SK-MEL-5 (cell line): Measurements from ENCODE around the gene S100A13. TPM values are rescaled to one million over a fixed set of nuclear protein-coding genes. Genes with fewer than 3 reads are reported as not detected.

ENCODE experiments used
- DNase-seq: peaks from one replicate; pipeline ENCODE4 v3.0.0-alpha.2; 2016; ENCODE audit warnings: low read depth, low spot score
- in situ Hi-C: cut with HindIII; loops from 2 replicates; pipeline ENCODE4 v1.10.0; 2016; ENCODE audit warnings: low sequenced_read_pairs, high pct_unique_total_duplicates, low pct_unique_long_range_greater_than_20kb
- total RNA-seq: library from RNA; depleted of rRNA; stranded (reverse); fragments of >200 nt; shearing (Covaris generic); gene quantifications from 2 replicates; pipeline ENCODE4 v1.2.3, GENCODE V29; 2014

S100A13 gene
- total RNA-seq, 1 experiment from 2014 or later, result 247 TPM

DNA sequence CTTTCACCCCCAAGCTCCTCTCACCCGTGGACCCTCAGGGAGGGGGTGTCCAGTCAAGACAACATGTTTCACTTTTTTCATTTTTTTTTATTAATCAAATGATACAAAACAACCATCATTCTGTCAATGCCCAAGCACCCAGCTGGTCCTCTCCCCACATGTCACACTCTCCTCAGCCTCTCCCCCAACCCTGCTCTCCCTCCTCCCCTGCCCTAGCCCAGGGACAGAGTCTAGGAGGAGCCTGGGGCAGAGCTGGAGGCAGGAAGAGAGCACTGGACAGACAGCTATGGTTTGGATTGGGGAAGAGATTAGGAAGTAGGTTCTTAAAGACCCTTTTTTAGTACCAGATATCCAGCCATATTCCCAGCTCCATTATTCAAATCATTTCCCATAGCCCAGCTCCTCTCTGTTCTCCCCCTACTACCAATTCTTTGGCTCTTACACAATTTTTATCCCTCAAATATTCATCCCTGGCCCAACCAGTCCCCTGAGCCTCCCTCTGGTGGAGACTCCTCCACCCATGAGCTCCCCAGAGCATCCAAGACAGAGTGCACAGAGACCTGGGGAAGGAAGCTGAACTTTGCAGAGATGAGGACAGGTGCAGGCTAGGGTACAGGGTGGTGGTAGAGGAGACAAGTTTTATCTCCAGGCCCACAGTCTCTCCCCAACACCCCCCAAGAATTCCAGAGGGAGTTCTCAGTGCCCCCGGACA is 13.0 kb downstream of the S100A13 start:
- no peak for DNase-seq
- in situ Hi-C loops, result no loop called here

DNA sequence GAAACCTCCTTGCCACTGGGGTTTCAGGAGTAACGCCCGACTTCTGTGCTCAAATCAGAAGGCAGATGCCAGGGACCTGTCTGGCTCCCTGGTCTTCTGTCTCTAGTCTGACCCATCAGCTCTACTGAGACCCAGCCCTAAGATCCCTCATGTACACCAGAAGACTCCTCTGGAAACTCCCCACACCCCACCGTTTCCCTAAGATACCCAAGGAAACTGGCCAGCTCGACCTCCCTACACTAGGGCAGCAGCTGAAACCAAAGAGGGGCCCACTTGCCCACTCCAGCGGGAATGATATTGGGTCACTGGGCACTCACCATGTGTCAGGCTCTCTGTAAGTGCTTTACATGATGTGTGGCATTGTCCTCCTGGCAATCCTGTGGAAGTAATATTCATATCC is 13.9 kb downstream of the S100A13 start:
- DNase-seq, result no peak
- in situ Hi-C loops, result no loop called here

DNA sequence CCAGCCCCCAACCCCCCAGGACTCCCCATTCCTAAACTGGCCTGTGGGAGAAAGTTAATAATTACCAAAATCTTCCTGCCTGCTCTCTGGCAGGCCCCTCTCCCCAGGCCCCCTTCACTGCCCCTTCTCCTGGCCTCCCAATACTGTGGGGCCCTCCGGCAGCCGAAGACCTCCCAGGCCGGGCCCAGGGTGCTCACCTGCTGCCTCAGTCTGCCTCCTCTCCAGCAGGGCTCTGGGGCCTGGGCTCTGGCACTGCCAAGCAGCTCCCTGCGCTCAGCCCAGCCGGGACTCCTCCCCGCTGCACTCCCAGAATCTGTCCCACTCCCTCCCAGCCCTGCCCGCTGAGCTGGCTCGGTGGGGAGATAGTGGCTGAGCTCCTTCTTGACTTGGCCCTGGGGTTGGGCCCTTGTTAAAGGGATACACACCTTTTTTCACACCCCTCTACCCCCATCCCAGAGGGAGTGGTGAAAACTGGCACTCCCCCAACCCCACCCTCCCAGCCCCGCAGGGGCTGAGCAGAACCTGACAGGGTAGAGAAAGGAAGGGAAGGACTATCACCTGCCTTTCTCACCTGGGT is 14.5 kb downstream of the S100A13 start, which contains the start of gene S100A16:
Gene S100A16, minus strand, starts transcription at position 383 of the 577 bp plus-strand sequence. CDS start 4,986 bp downstream, outside the sequence.
- no peak for DNase-seq

DNA sequence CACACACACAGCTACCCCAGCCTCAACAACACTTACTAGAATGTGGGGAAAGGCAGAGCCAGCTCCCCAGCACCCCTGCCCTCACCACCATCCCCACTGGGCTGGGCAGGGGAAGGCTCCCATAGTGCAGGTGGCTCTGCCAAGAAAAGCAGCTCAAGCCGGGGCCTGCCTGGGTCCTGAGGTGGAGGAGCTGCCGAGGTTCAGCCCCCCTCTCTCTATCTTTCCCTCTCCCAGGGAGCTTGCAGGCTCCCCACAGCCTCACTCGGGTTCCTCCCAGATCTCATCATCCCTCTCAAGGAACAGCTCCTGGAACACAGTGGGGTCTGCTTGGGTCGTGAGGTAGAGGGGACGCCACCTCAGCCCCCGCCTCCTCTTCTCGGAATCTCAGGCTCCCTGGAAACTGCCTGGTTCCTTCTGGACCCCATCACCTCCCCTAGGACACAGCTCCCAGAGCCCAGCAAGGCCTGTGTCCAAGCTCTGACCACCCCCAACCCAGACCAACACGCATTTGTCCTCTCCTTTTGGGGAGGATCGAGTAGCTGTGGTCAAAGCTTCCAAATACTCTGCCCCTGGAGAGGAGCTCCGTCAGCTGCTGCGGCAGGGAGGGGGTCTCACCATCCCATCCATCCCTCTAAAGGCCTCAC is 15.1 kb downstream of the S100A13 start:
- no peak for DNase-seq
- in situ Hi-C loops, result no loop called here

More for the DNA sequence above, 14.5 kb downstream of the S100A13 start, which contains the start of gene S100A16:
- in situ Hi-C loops, result no loop called here

DNA sequence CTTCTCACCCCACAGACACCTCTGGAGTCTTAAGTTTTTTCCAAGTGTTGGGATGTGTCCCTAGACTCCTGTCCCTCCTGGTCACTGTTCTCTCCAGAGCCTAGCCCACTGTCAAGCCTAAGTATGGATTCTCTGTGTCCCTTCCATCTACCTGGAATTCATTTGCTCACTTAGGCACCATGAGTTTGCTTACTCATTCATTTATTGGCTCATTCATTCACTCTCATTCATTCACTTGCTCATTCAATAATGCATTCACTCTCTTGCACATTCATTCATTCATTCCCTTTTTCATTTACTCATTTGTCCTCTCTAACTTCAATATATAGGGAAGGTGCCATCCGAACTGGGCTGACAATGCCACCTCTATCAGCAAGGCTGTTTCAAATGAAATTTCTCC is 15.9 kb downstream of the S100A13 start:
- in situ Hi-C loops, result no loop called here
- DNase-seq, result no peak

DNA sequence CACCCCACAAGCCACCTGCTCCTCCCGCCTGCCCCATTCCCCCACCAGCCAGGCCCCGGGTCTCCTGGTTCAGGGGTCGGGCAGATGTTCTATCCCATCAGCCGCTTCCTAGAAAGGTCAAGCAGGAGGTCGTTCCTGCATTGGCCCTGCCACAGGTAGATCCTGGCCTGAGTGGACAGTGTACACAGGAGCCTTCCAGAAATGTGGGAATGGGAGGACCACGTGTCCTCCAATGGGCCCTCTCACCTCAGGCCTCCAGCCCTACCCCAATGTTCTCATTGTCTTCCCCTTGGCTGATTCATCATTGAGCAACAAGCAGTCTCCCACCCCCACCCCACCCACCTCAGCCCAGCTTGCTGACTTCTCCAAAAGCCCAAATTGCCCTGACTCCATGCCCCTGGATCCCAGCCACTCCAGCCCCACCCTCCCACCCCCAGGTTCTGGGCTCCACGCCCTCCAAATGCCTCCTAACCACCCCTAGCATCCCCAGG is 16.4 kb downstream of the S100A13 start:
- DNase-seq, result no peak

DNA sequence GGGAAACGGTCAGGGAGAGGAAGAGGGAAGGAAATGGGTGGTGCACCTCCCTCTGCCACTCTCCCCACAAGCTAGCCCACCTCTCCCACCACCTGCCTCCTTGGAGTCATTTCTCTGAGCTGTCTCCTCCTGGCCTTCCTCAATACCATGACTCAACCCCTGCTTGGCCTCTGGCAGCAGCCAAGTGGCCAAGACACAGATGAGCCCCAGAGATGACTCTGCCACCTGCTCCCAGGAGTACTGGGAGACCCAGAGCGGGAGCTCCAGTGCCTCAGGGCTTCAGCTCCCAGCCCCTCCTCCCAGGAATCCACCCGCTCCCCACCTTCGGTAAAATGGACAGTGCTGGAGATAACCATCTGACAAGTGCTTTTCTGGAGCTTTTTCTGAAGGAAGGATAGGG is 17.0 kb downstream of the S100A13 start:
- no peak for DNase-seq
- in situ Hi-C loops, result no loop called here

More for the DNA sequence above, 16.4 kb downstream of the S100A13 start:
- in situ Hi-C loops, result no loop called here

DNA sequence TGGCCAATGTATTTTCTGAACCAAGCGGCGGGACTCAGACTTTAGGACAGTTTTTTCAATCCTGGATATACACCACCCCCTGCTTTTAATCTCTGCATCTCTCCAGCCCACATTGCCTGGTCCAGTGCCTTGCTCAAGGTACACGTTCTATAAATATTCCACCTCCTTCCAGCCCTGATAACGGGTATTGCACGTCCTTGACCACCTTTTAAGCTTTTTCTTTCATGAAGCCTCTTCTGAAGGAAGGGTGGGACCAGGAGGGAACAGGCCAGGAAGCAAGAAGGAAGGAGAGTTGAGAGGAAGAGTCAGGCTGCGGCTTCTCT is 17.8 kb downstream of the S100A13 start:
- in situ Hi-C loops, result no loop called here
- no peak for DNase-seq

DNA sequence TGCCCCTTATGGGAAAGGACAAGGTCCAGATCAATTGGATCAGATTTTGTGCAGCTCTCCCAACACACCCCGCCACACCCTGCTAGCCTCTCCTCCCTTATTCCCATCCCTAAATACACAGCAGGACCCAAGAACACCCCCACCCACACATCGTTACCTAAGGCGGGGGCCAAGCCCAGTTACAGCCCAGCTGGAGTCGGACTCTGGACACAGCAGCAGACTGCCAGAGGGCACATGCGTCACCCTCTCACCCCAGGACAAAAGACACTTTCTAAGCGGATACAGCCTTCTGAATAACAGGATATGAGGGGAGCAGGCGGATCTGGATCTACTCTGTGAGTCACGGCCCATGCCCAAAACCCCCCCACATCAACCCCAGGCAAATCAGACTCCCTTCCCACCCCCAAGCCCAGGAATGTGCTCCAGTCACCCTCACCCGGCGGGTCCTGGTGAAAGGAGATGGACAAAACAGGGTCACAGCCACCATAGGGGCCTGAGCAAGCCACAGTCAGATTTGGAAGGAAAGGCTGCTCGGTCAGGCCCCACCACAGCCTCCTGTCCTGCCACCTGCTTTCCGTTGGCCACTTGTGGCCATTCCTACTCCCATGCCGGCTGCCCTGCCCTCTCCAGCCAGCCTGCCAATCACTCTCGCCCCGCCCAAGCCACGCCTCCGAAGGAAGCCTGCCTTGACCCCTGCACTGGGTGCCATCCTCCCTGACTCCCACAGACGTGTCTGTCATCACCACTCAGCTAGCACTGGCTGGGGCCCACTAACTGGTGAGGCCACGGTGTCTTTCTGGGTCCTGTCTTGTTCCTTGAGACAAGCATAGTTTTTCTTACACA is 18.3 kb downstream of the S100A13 start:
- in situ Hi-C loops, result no loop called here

DNA sequence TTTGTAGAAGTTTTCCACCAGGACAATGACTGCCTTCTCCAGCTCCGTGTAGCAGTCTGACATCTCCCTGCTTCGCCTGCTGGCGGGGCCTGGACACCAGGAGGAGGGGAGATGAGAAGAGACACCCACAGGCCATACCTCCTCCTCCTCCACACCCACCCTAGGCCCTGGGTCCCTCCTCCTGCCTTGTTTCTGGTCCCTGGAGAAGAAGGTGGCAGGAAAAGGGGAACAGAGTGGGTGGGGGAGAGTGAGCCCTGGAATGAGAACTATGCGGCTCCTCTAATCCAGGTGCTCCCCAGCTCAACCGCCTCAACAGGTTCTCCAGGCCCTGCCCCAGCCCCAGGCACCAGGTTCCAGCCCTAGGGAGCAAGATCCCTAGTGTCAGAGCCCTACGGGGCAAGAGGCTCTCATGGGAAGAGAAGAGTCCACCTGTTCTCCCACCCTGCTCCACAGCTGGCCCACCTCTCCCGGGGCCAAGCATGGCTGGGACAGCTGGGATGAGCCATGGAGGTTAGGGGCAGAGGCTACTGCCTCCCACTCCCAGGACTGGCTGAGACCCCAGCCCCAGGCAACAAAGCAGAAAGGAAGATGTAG is 19.1 kb downstream of the S100A13 start:
- in situ Hi-C loops, result no loop called here
- no peak for DNase-seq

More for the DNA sequence above, 18.3 kb downstream of the S100A13 start:
- DNase-seq, result peak; percentile 96

DNA sequence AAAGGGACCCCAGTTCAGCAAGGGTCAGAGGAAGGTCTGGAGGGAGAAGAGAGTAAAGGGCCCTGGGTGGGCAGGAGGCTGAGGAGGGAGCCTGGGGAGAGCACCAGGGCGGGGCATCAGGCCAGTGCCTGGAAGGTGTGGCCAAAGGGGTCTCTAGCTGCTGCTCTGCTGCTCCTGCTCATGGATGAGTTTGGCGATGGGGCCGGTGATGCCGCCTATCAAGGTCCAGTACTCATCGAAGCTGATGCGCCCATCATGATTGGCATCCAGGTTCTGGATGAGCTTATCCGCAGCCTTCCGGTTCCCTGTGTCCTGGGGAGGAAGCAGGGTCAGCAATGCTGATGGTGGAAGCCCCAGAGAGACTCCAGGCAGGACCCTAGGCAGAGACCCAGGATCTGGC is 19.9 kb downstream of the S100A13 start:
- in situ Hi-C loops, result no loop called here
- DNase-seq, result no peak

DNA sequence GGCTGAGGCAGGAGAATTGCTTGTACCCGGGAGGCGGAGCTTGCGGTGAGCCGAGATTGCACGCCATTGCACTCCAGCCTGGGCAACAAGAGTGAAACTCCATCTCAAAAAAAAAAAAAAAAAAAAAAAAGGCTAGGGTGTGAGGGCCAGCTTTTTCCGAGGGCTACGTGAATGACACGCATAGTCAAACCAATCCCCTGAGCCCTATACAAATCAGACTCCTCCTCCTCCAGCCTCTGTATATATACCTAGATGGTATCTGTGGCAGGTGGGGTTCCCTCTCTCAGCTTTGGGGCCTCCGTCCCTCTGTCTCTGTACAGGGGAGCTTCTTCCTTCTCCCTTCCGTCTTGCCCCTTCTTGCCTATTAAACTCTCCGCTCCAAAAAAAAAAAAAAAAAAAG is 21.1 kb downstream of the S100A13 start:
- in situ Hi-C loops, result no loop called here

DNA sequence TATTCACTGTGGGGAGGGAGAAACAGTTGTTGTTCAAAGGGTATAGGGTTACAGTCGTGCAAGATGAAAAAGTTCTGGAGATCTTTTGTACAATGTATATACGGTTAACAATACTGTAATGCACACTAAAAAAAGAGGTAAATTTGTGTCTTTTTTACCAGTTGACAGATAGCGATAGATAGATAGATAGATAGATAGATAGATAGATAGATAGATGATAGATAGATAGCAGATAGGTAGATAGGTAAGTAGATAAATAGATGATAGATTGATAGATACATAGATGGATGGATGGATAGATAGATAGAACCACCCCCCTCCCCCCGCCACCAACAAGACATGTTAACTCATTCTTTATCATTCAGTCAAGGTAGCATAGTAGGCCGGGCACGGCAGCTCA is 24.6 kb downstream of the S100A13 start:
- DNase-seq, result no peak
- in situ Hi-C loops, result no loop called here

More for the DNA sequence above, 21.1 kb downstream of the S100A13 start:
- DNase-seq, result no peak

DNA sequence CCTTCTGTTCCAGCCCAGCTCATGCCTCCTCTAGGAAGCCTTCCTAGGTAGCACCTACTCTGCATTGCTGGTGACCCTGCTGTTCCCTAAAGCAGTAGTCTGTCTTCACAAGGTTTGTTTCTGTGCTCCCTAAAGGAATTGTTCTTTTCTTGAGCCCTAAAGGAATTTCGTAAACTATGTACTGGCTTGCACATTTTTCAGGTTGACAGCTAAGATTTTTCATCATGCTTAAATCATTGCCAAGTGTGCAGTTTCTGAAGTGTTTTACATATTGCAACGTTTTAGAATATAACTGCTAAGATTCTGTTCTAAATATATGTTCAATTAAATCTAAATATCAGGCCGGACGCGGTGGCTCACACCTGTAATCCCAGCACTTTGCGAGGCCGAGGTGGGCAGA is 27.5 kb downstream of the S100A13 start:
- DNase-seq, result no peak
- in situ Hi-C loops, result no loop called here

DNA sequence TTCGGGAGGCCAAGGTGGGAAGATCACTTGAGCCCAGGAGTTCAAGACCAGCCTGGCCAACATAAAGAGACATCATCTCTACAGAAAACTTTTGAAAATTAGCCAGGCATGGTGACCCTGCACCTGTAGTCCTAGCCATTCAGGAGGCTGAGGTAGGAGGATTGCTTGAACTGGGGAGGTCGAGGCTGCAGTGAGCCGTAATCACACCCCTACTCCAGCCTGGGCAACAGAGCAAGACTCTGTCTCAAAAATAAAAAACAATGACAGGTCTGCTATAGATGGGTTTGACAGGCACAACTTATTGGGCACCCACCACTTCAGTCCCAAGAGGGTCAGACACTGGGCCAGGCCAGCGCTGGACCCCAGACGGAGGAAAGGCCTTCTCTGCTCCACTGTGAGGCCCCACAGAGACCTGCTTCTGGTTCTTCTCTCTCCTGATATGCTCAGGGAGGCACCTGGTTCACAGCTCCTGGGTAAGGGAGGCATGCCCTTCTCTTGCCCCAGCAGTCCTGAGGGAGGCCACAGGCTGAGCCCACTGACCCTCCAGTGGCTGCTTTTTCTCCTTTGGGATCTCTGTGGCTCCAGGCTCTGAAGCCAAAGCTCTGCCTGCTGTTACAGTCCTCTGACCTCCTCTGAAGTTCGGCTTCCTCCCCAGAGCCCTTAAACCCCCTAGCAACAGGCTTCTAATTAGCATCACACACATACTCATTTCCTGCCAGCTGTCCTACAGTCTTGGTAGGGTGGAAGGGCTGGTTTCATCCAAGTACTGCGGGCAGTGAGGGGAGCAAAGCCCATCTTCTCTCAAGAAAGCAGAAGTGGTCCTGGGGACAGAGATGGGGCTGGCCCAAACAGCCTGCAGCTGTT is 28.8 kb downstream of the S100A13 start:
- DNase-seq, result no peak

DNA sequence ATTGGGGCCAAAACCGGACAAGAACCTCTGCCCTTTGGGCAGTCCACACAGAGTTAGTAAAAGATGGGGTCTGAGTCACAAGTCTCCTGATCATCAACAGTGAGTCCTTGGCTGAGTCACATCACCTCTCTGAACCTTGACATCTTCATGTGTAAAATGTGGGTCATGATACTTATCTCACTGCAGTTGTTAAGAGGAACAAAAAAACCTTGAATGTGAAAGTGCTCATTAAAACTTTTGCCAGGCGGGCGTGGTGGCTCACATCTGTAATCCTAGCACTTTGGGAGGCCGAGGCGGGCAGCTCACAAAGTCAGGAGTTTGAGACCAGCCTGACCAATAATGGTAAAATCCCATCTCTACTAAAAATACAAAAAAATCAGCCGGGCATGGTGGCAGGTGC is 30.1 kb downstream of the S100A13 start:
- in situ Hi-C loops, result no loop called here
- DNase-seq, result no peak

More for the DNA sequence above, 28.8 kb downstream of the S100A13 start:
- in situ Hi-C loops, result no loop called here

DNA sequence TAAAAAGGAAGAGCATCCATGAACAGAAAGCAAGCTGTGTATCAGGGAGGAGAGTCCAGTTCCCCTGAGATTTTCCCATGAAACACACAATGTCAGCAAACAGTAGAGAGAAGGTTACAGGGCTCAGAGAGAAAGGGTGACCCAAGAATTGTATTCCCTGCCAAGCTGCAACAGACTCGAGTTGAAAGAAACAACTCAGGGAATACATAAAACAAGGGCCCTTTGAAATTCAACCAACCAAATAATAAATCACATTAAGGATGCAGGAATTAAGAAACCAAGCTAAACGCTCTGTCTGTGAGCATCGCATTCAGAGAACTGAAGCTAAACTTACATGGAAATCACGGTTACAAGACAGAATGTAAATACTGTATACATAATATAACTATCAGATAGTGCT is 34.6 kb downstream of the S100A13 start:
- peak; percentile 61 for DNase-seq
- in situ Hi-C loops, result no loop called here
